ENCODE measurements around the gene SELENOI.

Gene SELENOI

DNA sequence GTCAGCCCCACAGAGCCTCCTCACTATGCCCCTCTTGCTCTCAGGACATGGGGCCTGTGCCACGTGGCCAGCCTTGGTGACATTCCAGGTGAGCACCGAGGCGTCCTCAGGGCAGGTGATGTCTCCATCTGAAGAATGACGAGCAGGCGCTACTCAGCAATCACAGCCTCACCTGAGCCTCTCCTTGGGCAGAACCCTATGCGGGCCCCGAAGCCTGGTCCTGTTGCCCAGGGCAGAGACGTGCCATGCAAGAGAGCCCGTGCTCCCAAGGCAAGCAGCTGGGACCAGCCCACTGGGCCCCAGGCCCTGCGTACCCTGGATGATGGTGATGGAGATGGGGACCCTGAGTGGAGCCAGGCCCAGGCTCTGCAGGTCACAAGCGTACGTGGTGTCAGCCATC, 32.5 kb upstream of the SELENOI start:
- H3K27me3 ChIP-seq (ENCODE audit: control insufficient read depth in 1 of 2, insufficient read depth in 1 of 2, low read length in 2 of 2) = peaks cover 24 to 29% of the 10 kb centered on the region in 2 experiments
- no peaks in the 10 kb centered on the region for H3K79me1 ChIP-seq (replicated peaks; ENCODE audit: low read length, poor library complexity, severe bottlenecking)
- no peak overlapping the region for H3K23ac ChIP-seq (ENCODE audit: low read length in 2 of 2)
- no peak overlapping the region for H3K4me3 ChIP-seq (ENCODE audit: insufficient read depth in 1 of 2, low read depth in 1 of 2, low read length in 2 of 2)
- no peak overlapping the region for H4K8ac ChIP-seq (ENCODE audit: low read length)
- H3K9ac ChIP-seq (ENCODE audit: low read length) = no peak overlapping the region
- H3K36me3 ChIP-seq (ENCODE audit: control insufficient read depth in 1 of 2, insufficient read depth in 2 of 2, low read depth in 1 of 2, low read length in 2 of 2) = no peaks in the 10 kb centered on the region
- no peaks in the 10 kb centered on the region for H3K9me3 ChIP-seq (ENCODE audit: control insufficient read depth, low read length)
- H3K4ac ChIP-seq (ENCODE audit: low read depth in 1 of 2, low read length in 2 of 2) = no peak overlapping the region
- no peak overlapping the region for H2BK5ac ChIP-seq (ENCODE audit: low read depth, low read length, poor library complexity, severe bottlenecking)
- H2BK120ac ChIP-seq (ENCODE audit: low read depth, low read length) = no peak overlapping the region
- no peak overlapping the region for H2AK5ac ChIP-seq (ENCODE audit: low read length, severe bottlenecking)
- H3K14ac ChIP-seq (ENCODE audit: low read length in 2 of 2) = no peak overlapping the region
- H2AFZ ChIP-seq (ENCODE audit: low read depth, low read length) = no peak overlapping the region
- DNase-seq = no peak
- H4K91ac ChIP-seq (ENCODE audit: low read length) = no peak overlapping the region
- no peak overlapping the region for H3K4me2 ChIP-seq (ENCODE audit: low read length, poor library complexity, severe bottlenecking)
- no peak overlapping the region for H3K18ac ChIP-seq (ENCODE audit: low read depth in 1 of 2, low read length in 2 of 2)
- 79% methylated on average over 12 of the region's 12 CpGs for WGBS
- no peak overlapping the region for H2BK12ac ChIP-seq (ENCODE audit: low read length in 2 of 2)
- peaks cover 3% of the 10 kb centered on the region for H3K4me1 ChIP-seq (ENCODE audit: control insufficient read depth, insufficient read depth, low read depth, low read length)
- no peak overlapping the region for H2BK15ac ChIP-seq (ENCODE audit: low read depth, poor library complexity, severe bottlenecking)
- no peak overlapping the region for H3K27ac ChIP-seq (ENCODE audit: low read length, poor library complexity, severe bottlenecking)

DNA sequence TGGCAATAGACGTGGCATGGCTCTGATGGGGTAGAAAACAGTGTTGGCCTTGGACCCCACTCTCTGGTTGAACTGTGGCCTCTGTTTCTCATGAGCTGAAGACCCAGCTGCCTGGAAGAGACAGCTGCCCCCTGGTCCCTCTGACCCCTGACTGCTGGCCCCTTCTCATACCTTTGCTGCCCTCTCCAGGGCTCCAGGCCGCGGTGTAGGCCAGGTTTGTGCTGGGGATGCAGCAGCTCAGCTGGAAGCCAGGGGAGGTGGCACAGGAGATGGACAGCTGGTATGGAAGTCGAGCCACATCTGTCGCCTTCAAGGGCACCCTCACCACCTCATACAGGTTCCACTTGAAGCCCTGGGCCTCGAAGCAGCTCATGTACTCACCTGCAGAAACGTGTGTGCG, 31.7 kb upstream of the SELENOI start:
- Histone ChIP-seq H3K79me1 (replicated peaks; ENCODE audit: low read length, poor library complexity, severe bottlenecking) (no peaks in the 10 kb centered on the region), H3K14ac (ENCODE audit: low read length in 2 of 2) (no peak overlapping the region), H2BK120ac (ENCODE audit: low read depth, low read length) (no peak overlapping the region), H3K4me2 (ENCODE audit: low read length, poor library complexity, severe bottlenecking) (no peak overlapping the region), H2AFZ (ENCODE audit: low read depth, low read length) (no peak overlapping the region), H3K9ac (ENCODE audit: low read length) (no peak overlapping the region), H2AK5ac (ENCODE audit: low read length, severe bottlenecking) (no peak overlapping the region), H2BK5ac (ENCODE audit: low read depth, low read length, poor library complexity, severe bottlenecking) (no peak overlapping the region), H3K36me3 (ENCODE audit: control insufficient read depth in 1 of 2, insufficient read depth in 2 of 2, low read depth in 1 of 2, low read length in 2 of 2) (no peaks in the 10 kb centered on the region), H4K91ac (ENCODE audit: low read length) (no peak overlapping the region), H4K8ac (ENCODE audit: low read length) (no peak overlapping the region), H2BK15ac (ENCODE audit: low read depth, poor library complexity, severe bottlenecking) (no peak overlapping the region), H3K23ac (ENCODE audit: low read length in 2 of 2) (peak overlapping the region in 1 of 2 experiments; percentile 15), H2BK12ac (ENCODE audit: low read length in 2 of 2) (no peak overlapping the region), H3K4me3 (ENCODE audit: insufficient read depth in 1 of 2, low read depth in 1 of 2, low read length in 2 of 2) (no peak overlapping the region), H3K4ac (ENCODE audit: low read depth in 1 of 2, low read length in 2 of 2) (no peak overlapping the region), H3K9me3 (ENCODE audit: control insufficient read depth, low read length) (no peaks in the 10 kb centered on the region), H3K4me1 (ENCODE audit: control insufficient read depth, insufficient read depth, low read depth, low read length) (peaks cover 3% of the 10 kb centered on the region), H3K27me3 (ENCODE audit: control insufficient read depth in 1 of 2, insufficient read depth in 1 of 2, low read length in 2 of 2) (peaks cover 32 to 36% of the 10 kb centered on the region in 2 experiments), H3K18ac (ENCODE audit: low read depth in 1 of 2, low read length in 2 of 2) (no peak overlapping the region), H3K27ac (ENCODE audit: low read length, poor library complexity, severe bottlenecking) (no peak overlapping the region)
- DNase-seq = no peak
- 61% methylated on average over 8 of the region's 8 CpGs for WGBS

GRCh38 chr2:26316041-26316440, 29.9 kb upstream of the SELENOI start:
- no peaks in the 10 kb centered on the region for H3K9me3 ChIP-seq (ENCODE audit: control insufficient read depth, low read length)
- no peak overlapping the region for H2BK15ac ChIP-seq (ENCODE audit: low read depth, poor library complexity, severe bottlenecking)
- H2BK5ac ChIP-seq (ENCODE audit: low read depth, low read length, poor library complexity, severe bottlenecking) = no peak overlapping the region
- peaks cover 32 to 40% of the 10 kb centered on the region in 2 experiments for H3K27me3 ChIP-seq (ENCODE audit: control insufficient read depth in 1 of 2, insufficient read depth in 1 of 2, low read length in 2 of 2)
- no peak overlapping the region for H3K4me3 ChIP-seq (ENCODE audit: insufficient read depth in 1 of 2, low read depth in 1 of 2, low read length in 2 of 2)
- no peak overlapping the region for H4K91ac ChIP-seq (ENCODE audit: low read length)
- H3K18ac ChIP-seq (ENCODE audit: low read depth in 1 of 2, low read length in 2 of 2) = no peak overlapping the region
- H3K79me1 ChIP-seq (replicated peaks; ENCODE audit: low read length, poor library complexity, severe bottlenecking) = no peaks in the 10 kb centered on the region
- H3K4ac ChIP-seq (ENCODE audit: low read depth in 1 of 2, low read length in 2 of 2) = no peak overlapping the region
- H2BK120ac ChIP-seq (ENCODE audit: low read depth, low read length) = no peak overlapping the region
- DNase-seq = no peak
- no peak overlapping the region for H3K4me2 ChIP-seq (ENCODE audit: low read length, poor library complexity, severe bottlenecking)
- H2AK5ac ChIP-seq (ENCODE audit: low read length, severe bottlenecking) = no peak overlapping the region
- H3K14ac ChIP-seq (ENCODE audit: low read length in 2 of 2) = no peak overlapping the region
- no peak overlapping the region for H3K23ac ChIP-seq (ENCODE audit: low read length in 2 of 2)
- H3K4me1 ChIP-seq (ENCODE audit: control insufficient read depth, insufficient read depth, low read depth, low read length) = peaks cover 1% of the 10 kb centered on the region
- no peak overlapping the region for H2AFZ ChIP-seq (ENCODE audit: low read depth, low read length)
- no peak overlapping the region for H2BK12ac ChIP-seq (ENCODE audit: low read length in 2 of 2)
- H3K36me3 ChIP-seq (ENCODE audit: control insufficient read depth in 1 of 2, insufficient read depth in 2 of 2, low read depth in 1 of 2, low read length in 2 of 2) = no peaks in the 10 kb centered on the region
- no peak overlapping the region for H4K8ac ChIP-seq (ENCODE audit: low read length)
- no peak overlapping the region for H3K27ac ChIP-seq (ENCODE audit: low read length, poor library complexity, severe bottlenecking)
- WGBS = 59% methylated on average over 2 of the region's 2 CpGs
- no peak overlapping the region for H3K9ac ChIP-seq (ENCODE audit: low read length)

GRCh38 chr2:26316845-26317244, 29.1 kb upstream of the SELENOI start:
- Histone ChIP-seq H3K9me3 (ENCODE audit: control insufficient read depth, low read length) (no peaks in the 10 kb centered on the region), H2AFZ (ENCODE audit: low read depth, low read length) (no peak overlapping the region), H4K8ac (ENCODE audit: low read length) (no peak overlapping the region), H3K18ac (ENCODE audit: low read depth in 1 of 2, low read length in 2 of 2) (no peak overlapping the region), H3K9ac (ENCODE audit: low read length) (no peak overlapping the region), H3K4me1 (ENCODE audit: control insufficient read depth, insufficient read depth, low read depth, low read length) (no peaks in the 10 kb centered on the region), H2BK120ac (ENCODE audit: low read depth, low read length) (no peak overlapping the region), H2BK15ac (ENCODE audit: low read depth, poor library complexity, severe bottlenecking) (no peak overlapping the region), H3K4me2 (ENCODE audit: low read length, poor library complexity, severe bottlenecking) (no peak overlapping the region), H3K14ac (ENCODE audit: low read length in 2 of 2) (no peak overlapping the region), H3K79me1 (replicated peaks; ENCODE audit: low read length, poor library complexity, severe bottlenecking) (no peaks in the 10 kb centered on the region), H3K23ac (ENCODE audit: low read length in 2 of 2) (no peak overlapping the region), H3K36me3 (ENCODE audit: control insufficient read depth in 1 of 2, insufficient read depth in 2 of 2, low read depth in 1 of 2, low read length in 2 of 2) (no peaks in the 10 kb centered on the region), H2AK5ac (ENCODE audit: low read length, severe bottlenecking) (no peak overlapping the region), H3K27me3 (ENCODE audit: control insufficient read depth in 1 of 2, insufficient read depth in 1 of 2, low read length in 2 of 2) (peaks cover 35 to 44% of the 10 kb centered on the region in 2 experiments), H3K4ac (ENCODE audit: low read depth in 1 of 2, low read length in 2 of 2) (no peak overlapping the region), H3K4me3 (ENCODE audit: insufficient read depth in 1 of 2, low read depth in 1 of 2, low read length in 2 of 2) (no peak overlapping the region), H2BK12ac (ENCODE audit: low read length in 2 of 2) (no peak overlapping the region), H3K27ac (ENCODE audit: low read length, poor library complexity, severe bottlenecking) (no peak overlapping the region), H2BK5ac (ENCODE audit: low read depth, low read length, poor library complexity, severe bottlenecking) (no peak overlapping the region), H4K91ac (ENCODE audit: low read length) (no peak overlapping the region)
- DNase-seq = no peak
- WGBS = 87% methylated on average over 5 of the region's 6 CpGs

Data from mesenchymal stem cell (in vitro differentiated cells and primary cell).